Measurements from ENCODE around the gene LGI1.

LGI1 gene

GRCh38 chr10:93788413-93789208 lies 30.9 kb downstream of the LGI1 start:
- Histone ChIP-seq H3K9me2 (replicated peaks; ENCODE audit: control insufficient read depth, low read length) (no peaks in the 10 kb centered on the region), H3F3A (ENCODE audit: control insufficient read depth, insufficient read depth) (no peaks in the 10 kb centered on the region), H3K4me3 (ENCODE audit: low read length) (no peak overlapping the region), H3K4me2 (ENCODE audit: low read length) (no peak overlapping the region), H3K9me3 (ENCODE audit: control insufficient read depth, insufficient read depth, low read length) (no peaks in the 10 kb centered on the region), H3K4me1 (ENCODE audit: control insufficient read depth, low read length) (no peaks in the 10 kb centered on the region), H4K20me1 (ENCODE audit: control insufficient read depth, insufficient read depth, low read depth, low read length) (no peaks in the 10 kb centered on the region), H3K27me3 (ENCODE audit: control insufficient read depth, low read length) (peaks cover 8% of the 10 kb centered on the region), H3K36me3 (ENCODE audit: control insufficient read depth, low read length) (no peaks in the 10 kb centered on the region), H3K79me2 (ENCODE audit: control insufficient read depth, low read length) (no peaks in the 10 kb centered on the region), H3K27ac (ENCODE audit: low read depth, low read length) (no peak overlapping the region)
- TF ChIP-seq EZH2phosphoT487 (IDR thresholded peaks at IDR 0.05; ENCODE audit: borderline replicate concordance, low read length), result no peak
- no peak for TF ChIP-seq CTCF (IDR thresholded peaks at IDR 0.05; ENCODE audit: low read depth, low read length, poor library complexity, severe bottlenecking)

GRCh38 chr10:93790439-93790838 lies 32.7 kb downstream of the LGI1 start:
- H3K27ac ChIP-seq (ENCODE audit: low read depth, low read length), result no peak overlapping the region
- H3K79me2 ChIP-seq (ENCODE audit: control insufficient read depth, low read length), result no peaks in the 10 kb centered on the region
- no peaks in the 10 kb centered on the region for H3K4me1 ChIP-seq (ENCODE audit: control insufficient read depth, low read length)
- TF ChIP-seq CTCF (IDR thresholded peaks at IDR 0.05; ENCODE audit: low read depth, low read length, poor library complexity, severe bottlenecking) (no peak), EZH2phosphoT487 (IDR thresholded peaks at IDR 0.05; ENCODE audit: borderline replicate concordance, low read length) (no peak)
- H3K27me3 ChIP-seq (ENCODE audit: control insufficient read depth, low read length), result peaks cover 8% of the 10 kb centered on the region
- no peak overlapping the region for H3K4me2 ChIP-seq (ENCODE audit: low read length)
- no peaks in the 10 kb centered on the region for H3K9me2 ChIP-seq (replicated peaks; ENCODE audit: control insufficient read depth, low read length)
- no peaks in the 10 kb centered on the region for H3K36me3 ChIP-seq (ENCODE audit: control insufficient read depth, low read length)
- H3F3A ChIP-seq (ENCODE audit: control insufficient read depth, insufficient read depth), result no peaks in the 10 kb centered on the region
- H3K9me3 ChIP-seq (ENCODE audit: control insufficient read depth, insufficient read depth, low read length), result no peaks in the 10 kb centered on the region
- H4K20me1 ChIP-seq (ENCODE audit: control insufficient read depth, insufficient read depth, low read depth, low read length), result no peaks in the 10 kb centered on the region
- H3K4me3 ChIP-seq (ENCODE audit: low read length), result no peak overlapping the region

GRCh38 chr10:93796167-93796566 lies 38.4 kb downstream of the LGI1 start:
- H3K79me2 ChIP-seq (ENCODE audit: control insufficient read depth, low read length), result no peaks in the 10 kb centered on the region
- no peak overlapping the region for H3K4me3 ChIP-seq (ENCODE audit: low read length)
- H3K36me3 ChIP-seq (ENCODE audit: control insufficient read depth, low read length), result no peaks in the 10 kb centered on the region
- H3K4me1 ChIP-seq (ENCODE audit: control insufficient read depth, low read length), result no peaks in the 10 kb centered on the region
- H3K27me3 ChIP-seq (ENCODE audit: control insufficient read depth, low read length), result peaks cover under 1% of the 10 kb centered on the region; the same call in 1 of the 2 replicates
- H4K20me1 ChIP-seq (ENCODE audit: control insufficient read depth, insufficient read depth, low read depth, low read length), result no peaks in the 10 kb centered on the region
- no peak overlapping the region for H3K4me2 ChIP-seq (ENCODE audit: low read length)
- H3F3A ChIP-seq (ENCODE audit: control insufficient read depth, insufficient read depth), result no peaks in the 10 kb centered on the region
- no peak overlapping the region for H3K27ac ChIP-seq (ENCODE audit: low read depth, low read length)
- H3K9me2 ChIP-seq (replicated peaks; ENCODE audit: control insufficient read depth, low read length), result no peaks in the 10 kb centered on the region
- no peaks in the 10 kb centered on the region for H3K9me3 ChIP-seq (ENCODE audit: control insufficient read depth, insufficient read depth, low read length)
- TF ChIP-seq EZH2phosphoT487 (IDR thresholded peaks at IDR 0.05; ENCODE audit: borderline replicate concordance, low read length), result no peak

GRCh38 chr10:93797825-93798224 lies 40.1 kb downstream of the LGI1 start:
- TF ChIP-seq EZH2phosphoT487 (IDR thresholded peaks at IDR 0.05; ENCODE audit: borderline replicate concordance, low read length), result no peak
- TF ChIP-seq CTCF (IDR thresholded peaks at IDR 0.05; ENCODE audit: low read depth, low read length, poor library complexity, severe bottlenecking), result no peak
- Histone ChIP-seq H3K79me2 (ENCODE audit: control insufficient read depth, low read length) (no peaks in the 10 kb centered on the region), H3K4me2 (ENCODE audit: low read length) (no peak overlapping the region), H3K4me3 (ENCODE audit: low read length) (no peak overlapping the region), H3K27ac (ENCODE audit: low read depth, low read length) (no peak overlapping the region), H3K36me3 (ENCODE audit: control insufficient read depth, low read length) (no peaks in the 10 kb centered on the region), H4K20me1 (ENCODE audit: control insufficient read depth, insufficient read depth, low read depth, low read length) (no peaks in the 10 kb centered on the region), H3K9me3 (ENCODE audit: control insufficient read depth, insufficient read depth, low read length) (no peaks in the 10 kb centered on the region), H3K4me1 (ENCODE audit: control insufficient read depth, low read length) (no peaks in the 10 kb centered on the region), H3K27me3 (ENCODE audit: control insufficient read depth, low read length) (no peaks in the 10 kb centered on the region; the same call in 1 of the 2 replicates), H3F3A (ENCODE audit: control insufficient read depth, insufficient read depth) (no peaks in the 10 kb centered on the region), H3K9me2 (replicated peaks; ENCODE audit: control insufficient read depth, low read length) (no peaks in the 10 kb centered on the region)

Measured in DOHH2 (cell line).